GM19035 (cell line): Measurements from ENCODE around the gene IRF7.

Experiments
- ATAC-seq: cut with Tn5 transposase; IDR thresholded peaks from one replicate; pipeline ENCODE4 v1.9.1; 2021; ENCODE audit not compliant: unreplicated experiment

Gene IRF7

GRCh38 chr11:565921-566509, 49.7 kb downstream of the IRF7 start:
- ATAC-seq, result no peak

- ATAC-seq, result no peak
Measured at GRCh38 chr11:563812-564578, 51.8 kb downstream of the IRF7 start.

- no peak for ATAC-seq
Measured at GRCh38 chr11:563066-563811, 52.5 kb downstream of the IRF7 start.
